Activated naive CD8-positive, alpha-beta T cell treated with anti-CD3 and anti-CD28 coated beads, Interleukin-2, amount 50 U/mL, for 24 hours (primary cell): Measurements from ENCODE around the gene FAM234B.

Experiments used
- ATAC-seq: fragments of 150-1000 bp; cut with Tn5 transposase; one replicate; pipeline ENCODE4 v1.10.0; 2021
- DNase-seq: peaks from one replicate; pipeline ENCODE4 v3.0.0; 2021
- H3K27ac Mint-ChIP-seq: one replicate; pipeline ENCODE4 v1.8.0; 2021; ENCODE audit warnings: mild to moderate bottlenecking, mixed read lengths
- H3K27me3 Mint-ChIP-seq: one replicate; pipeline ENCODE4 v1.8.0; 2021; ENCODE audit warnings: mixed read lengths
- H3K36me3 Mint-ChIP-seq: one replicate; pipeline ENCODE4 v1.8.0; 2021; ENCODE audit warnings: low read depth, mixed read lengths
- H3K4me1 Mint-ChIP-seq: one replicate; pipeline ENCODE4 v1.8.0; 2021; ENCODE audit warnings: mixed read lengths
- H3K4me3 Mint-ChIP-seq: one replicate; pipeline ENCODE4 v1.8.0; 2021; ENCODE audit warnings: mild to moderate bottlenecking, moderate library complexity, mixed read lengths
- H3K9me3 Mint-ChIP-seq: one replicate; pipeline ENCODE4 v1.8.0; 2021; ENCODE audit warnings: mixed read lengths

The FAM234B gene, protein sequence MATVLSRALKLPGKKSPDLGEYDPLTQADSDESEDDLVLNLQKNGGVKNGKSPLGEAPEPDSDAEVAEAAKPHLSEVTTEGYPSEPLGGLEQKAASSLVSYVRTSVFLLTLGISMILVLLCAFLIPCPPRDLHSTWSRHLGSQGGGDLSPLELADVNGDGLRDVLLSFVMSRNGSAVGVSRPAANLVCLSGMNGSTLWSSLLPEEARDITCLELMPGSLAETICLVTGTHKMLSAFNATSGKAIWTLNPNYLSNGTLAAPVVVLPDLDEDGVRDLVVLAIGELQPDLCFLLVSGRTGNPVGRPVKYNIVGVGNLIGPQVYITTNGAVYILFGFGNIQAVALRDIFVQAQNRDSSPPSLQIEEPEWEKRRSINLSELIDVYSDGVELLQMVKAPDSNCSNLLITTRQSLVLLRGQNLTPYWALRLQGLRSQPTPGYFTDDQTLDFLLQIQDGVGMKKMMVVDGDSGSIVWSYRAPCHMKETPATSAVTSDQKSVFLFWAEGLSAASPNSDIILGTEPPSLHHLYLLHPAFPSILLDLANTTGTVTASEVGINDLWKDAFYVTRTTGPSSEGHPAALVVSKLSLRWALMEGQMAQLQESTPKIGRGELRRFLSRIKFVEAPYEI

DNA sequence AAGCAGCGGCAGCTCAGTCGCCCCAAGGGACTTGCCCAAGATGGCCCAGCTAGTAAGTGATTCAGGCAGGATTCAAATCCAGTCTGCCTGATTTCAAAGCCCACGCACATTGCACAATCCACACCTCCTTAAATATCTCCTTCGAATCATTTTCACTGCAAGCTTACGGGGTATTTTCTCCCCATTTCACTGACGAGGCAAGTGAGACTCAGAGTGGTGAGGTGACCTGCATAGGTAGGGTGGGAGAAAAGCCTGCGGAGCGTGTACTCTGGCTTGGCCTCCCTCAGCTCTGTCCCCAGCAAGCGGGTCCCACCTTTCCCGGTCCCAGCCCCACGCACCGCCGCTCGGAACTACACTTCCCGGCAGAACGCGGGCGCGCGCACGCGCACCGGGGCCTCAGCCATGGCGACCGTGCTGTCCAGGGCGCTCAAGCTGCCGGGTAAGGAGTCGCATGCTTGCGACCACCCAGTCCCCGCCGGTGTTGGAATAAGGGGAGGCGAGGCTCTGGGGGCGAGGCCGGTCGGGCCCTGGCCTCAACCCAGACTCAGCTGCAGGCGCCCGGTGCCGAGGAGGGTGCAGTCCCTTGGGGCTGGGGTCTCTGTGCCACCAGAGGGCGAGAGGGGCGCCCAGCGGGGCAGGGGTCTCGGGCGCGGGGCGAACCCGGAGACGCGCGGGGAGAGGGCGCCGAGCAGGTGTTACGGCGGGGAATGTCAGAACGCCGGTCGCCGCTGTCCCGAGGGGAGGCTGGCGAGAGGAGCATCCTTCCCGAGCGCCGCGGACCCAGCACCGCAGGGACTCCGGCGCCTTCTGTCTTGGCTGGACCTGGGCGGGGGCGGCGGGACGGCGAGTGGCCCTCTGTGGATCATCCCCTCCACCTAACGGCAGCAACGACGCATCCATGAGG, at the start of gene FAM234B:
Gene FAM234B, plus strand, starts transcription at position 380 of the 904 bp plus-strand sequence. Its CDS starts 23 bp downstream, at position 403.
- Mint-ChIP-seq H3K9me3 (no peaks in the 10 kb centered on the region), H3K4me1 (peaks cover 18% of the 10 kb centered on the region), H3K36me3 (no peaks in the 10 kb centered on the region), H3K27ac (peak within 1 kb of the TSS; percentile 70), H3K4me3 (peak within 1 kb of the TSS; percentile 83), H3K27me3 (peaks cover 2% of the 10 kb centered on the region)
- DNase-seq (peak; percentile 85), ATAC-seq (peak; percentile 97)

DNA sequence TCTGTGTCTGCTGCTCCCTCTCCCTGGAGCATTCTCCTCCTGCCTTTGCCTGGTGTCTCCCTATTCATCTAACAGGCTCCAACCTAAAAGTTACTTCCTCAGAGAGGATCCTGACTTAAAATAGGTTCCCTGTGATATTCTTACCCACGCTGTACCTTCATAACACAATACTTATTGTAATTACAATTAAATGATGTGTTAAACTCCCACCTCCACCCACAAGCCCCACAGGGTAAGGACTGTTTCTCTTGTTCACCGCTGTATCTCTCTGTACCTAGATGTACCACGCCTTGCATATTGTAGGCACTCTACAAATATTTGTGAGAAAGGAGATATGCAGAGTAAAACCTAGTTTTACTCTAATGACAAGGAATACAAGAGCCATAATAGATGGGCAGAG, 49.1 kb upstream of the FAM234B start:
- H3K4me1 Mint-ChIP-seq = peaks cover 28% of the 10 kb centered on the region
- no peaks in the 10 kb centered on the region for H3K27me3 Mint-ChIP-seq
- no peaks in the 10 kb centered on the region for H3K9me3 Mint-ChIP-seq
- no peak overlapping the region for H3K27ac Mint-ChIP-seq
- peaks cover 3% of the 10 kb centered on the region for H3K36me3 Mint-ChIP-seq
- no peak for DNase-seq
- no peak for ATAC-seq
- H3K4me3 Mint-ChIP-seq = no peak overlapping the region

GRCh38 chr12:12996209-12996608, 48.0 kb upstream of the FAM234B start:
- Mint-ChIP-seq H3K27me3 (peaks cover 3% of the 10 kb centered on the region), H3K4me3 (no peak overlapping the region), H3K27ac (no peak overlapping the region), H3K4me1 (peaks cover 33% of the 10 kb centered on the region), H3K36me3 (peaks cover 3% of the 10 kb centered on the region), H3K9me3 (no peaks in the 10 kb centered on the region)
- no peak for DNase-seq
- no peak for ATAC-seq

DNA sequence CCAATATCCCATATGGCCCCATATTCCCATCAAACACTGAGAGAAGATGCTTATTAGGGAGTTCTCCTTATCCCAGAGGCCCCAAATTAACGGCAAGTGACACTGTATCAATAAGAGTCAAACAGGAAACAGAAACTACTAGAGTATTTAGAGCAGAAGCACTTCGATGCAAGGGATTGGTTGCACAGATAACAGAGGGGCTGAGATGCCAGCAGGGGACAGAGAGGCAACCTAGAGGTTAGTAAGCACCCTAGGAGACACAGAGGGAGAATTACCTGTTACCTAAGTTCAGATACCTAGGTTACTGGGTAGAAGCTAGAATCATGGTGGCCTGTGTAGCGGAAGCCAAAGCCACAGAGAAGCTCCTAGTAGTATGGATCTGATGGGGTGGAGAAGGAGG, 47.0 kb upstream of the FAM234B start:
- no peak overlapping the region for H3K27ac Mint-ChIP-seq
- H3K36me3 Mint-ChIP-seq = peaks cover 3% of the 10 kb centered on the region
- H3K4me3 Mint-ChIP-seq = no peak overlapping the region
- H3K4me1 Mint-ChIP-seq = peaks cover 38% of the 10 kb centered on the region
- ATAC-seq (no peak), DNase-seq (no peak)
- H3K27me3 Mint-ChIP-seq = peaks cover 8% of the 10 kb centered on the region
- no peaks in the 10 kb centered on the region for H3K9me3 Mint-ChIP-seq

DNA sequence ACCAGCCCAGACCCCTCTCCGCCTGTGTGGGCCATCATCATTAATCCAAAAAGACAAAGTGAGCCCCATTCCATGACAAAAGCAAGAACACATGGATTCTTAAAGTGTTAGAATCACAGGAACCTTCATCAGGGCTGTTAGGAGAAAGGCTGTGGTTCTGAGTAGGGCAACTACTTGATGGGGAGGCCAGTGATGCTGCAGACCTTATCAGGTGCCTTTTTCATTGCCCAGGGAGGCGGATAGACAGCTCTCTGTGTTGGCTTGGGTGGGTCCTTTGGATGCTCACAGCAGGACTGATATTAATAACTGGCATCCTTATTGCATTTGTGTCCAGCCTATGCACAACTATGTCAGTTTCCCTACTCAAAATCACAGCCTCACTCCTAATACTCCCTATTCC, 46.4 kb upstream of the FAM234B start:
- peaks cover 3% of the 10 kb centered on the region for H3K36me3 Mint-ChIP-seq
- no peaks in the 10 kb centered on the region for H3K9me3 Mint-ChIP-seq
- H3K27ac Mint-ChIP-seq = no peak overlapping the region
- ATAC-seq (no peak), DNase-seq (no peak)
- H3K4me3 Mint-ChIP-seq = no peak overlapping the region
- peaks cover 10% of the 10 kb centered on the region for H3K27me3 Mint-ChIP-seq
- H3K4me1 Mint-ChIP-seq = peaks cover 39% of the 10 kb centered on the region

DNA sequence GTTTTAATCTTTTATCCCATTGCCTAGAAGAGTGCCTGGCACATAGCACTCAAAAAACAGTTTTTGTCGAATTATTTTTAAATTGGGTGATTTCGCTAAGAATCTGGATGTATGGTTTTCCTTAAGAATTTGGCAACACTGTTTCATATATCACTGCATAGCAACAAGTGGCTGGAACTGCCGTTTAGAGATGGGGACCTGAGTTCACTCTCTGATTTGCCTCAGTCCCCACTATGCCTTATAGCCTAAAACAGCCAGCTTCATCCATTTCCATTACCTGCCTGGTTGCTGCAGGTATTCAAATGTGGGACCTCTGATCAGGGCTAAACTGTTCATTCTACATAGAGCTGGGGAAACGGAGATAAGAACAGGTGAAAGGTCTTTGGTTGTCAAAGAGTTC, 45.9 kb upstream of the FAM234B start:
- Mint-ChIP-seq H3K36me3 (peaks cover 3% of the 10 kb centered on the region), H3K4me3 (no peak overlapping the region), H3K4me1 (peaks cover 35% of the 10 kb centered on the region), H3K27me3 (peaks cover 13% of the 10 kb centered on the region), H3K27ac (no peak overlapping the region), H3K9me3 (no peaks in the 10 kb centered on the region)
- no peak for DNase-seq
- no peak for ATAC-seq

DNA sequence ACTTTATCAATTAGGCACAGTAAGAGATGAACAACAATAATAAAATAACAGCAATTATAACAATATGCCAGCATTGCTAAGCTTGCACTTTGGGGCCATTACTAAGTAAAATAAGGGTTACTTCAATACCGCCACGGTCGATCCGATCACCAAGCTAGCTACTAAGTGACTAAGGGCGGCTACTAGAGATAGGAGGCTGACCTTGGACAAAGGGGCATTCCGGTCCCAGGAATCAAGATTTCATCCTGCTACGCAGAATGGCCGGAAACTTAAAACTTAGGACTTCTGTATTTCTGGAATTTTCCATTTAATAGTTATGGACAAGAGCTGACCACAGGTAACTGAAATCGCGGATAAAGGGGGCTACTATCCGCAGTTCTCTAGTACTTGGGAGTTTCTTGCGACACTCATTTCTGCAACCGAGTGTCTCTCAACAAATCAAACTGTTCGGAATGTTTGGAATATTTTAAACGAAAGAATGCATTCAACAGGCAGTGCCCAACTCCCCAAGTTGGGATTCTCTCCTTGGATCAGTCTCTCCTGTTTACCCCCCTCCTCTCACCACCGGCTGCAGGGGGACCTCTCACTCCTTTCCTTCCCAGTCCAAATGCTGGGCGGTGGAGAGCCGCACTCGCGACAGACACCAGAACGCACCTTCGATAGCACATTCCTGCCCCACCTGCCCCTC, 44.8 kb upstream of the FAM234B start:
- peaks cover 32% of the 10 kb centered on the region for H3K4me1 Mint-ChIP-seq
- peak overlapping the region; percentile 86 for H3K4me3 Mint-ChIP-seq
- DNase-seq = no peak
- no peak overlapping the region for H3K27ac Mint-ChIP-seq
- H3K9me3 Mint-ChIP-seq = no peaks in the 10 kb centered on the region
- peaks cover 13% of the 10 kb centered on the region for H3K27me3 Mint-ChIP-seq
- no peaks in the 10 kb centered on the region for H3K36me3 Mint-ChIP-seq
- ATAC-seq = no peak

DNA sequence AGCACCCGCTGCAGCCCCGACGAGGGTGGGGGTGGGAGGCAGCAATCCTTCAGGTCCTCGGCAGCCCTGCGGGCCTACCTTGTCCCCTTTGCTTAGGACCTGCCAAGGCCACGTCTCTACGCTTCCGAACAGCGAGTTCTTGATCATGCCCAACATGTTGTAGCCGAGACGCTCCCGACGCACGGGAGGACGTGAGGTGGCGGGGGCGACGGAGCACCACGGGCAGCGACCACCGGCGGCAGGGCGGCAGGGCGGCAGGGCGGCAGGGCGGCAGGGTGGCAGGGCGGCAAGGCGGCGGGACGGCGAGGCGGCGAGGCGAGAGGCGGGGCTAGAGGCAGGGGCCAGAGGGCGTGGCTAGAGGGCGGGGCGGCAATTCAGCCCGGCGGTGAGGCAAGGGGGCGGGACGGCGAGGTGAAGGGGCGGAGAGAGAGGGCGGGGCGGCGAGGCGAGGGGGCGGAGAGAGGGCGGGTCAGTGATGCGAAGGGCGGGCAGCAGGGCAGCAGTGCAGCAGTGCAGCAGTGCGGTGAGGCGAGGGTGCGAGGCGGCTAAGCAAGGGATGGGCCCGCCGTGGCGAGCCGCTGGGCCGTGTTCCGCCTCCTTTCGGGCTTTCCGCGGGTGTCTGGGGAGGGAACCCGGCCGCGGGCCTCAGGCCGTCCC, 44.1 kb upstream of the FAM234B start, which contains the start of gene HEBP1:
Gene HEBP1, minus strand, starts transcription at position 307 of the 657 bp plus-strand sequence. Its CDS starts 151 bp downstream, at position 156.
- peaks cover 13% of the 10 kb centered on the region for H3K27me3 Mint-ChIP-seq
- DNase-seq (peak; percentile 98), ATAC-seq (peak; percentile 89)
- no peaks in the 10 kb centered on the region for H3K9me3 Mint-ChIP-seq
- no peaks in the 10 kb centered on the region for H3K36me3 Mint-ChIP-seq
- peak within 1 kb of the TSS; percentile 48 for H3K27ac Mint-ChIP-seq
- peaks cover 32% of the 10 kb centered on the region for H3K4me1 Mint-ChIP-seq
- peak within 1 kb of the TSS; percentile 86 for H3K4me3 Mint-ChIP-seq

DNA sequence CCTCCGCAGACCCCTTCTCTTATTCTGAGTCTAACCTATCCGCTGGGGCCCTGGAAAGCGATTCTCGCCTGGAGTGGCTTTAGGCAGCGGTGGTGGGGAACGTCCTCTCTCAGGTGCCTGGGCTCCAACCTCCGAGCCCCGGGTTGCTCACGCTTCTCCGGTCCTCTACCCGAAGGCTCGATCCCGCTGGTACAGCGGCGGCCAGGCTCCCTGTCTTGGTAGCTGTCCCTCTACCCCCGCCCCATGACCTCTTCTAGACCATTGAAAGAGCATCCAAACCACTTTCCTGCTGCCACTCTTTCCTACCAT, 43.6 kb upstream of the FAM234B start:
- no peak for DNase-seq
- peak; percentile 52 for ATAC-seq
- Mint-ChIP-seq H3K4me3 (peak overlapping the region; percentile 86), H3K9me3 (no peaks in the 10 kb centered on the region), H3K4me1 (peaks cover 32% of the 10 kb centered on the region), H3K27ac (peak overlapping the region; percentile 48), H3K36me3 (no peaks in the 10 kb centered on the region), H3K27me3 (peaks cover 13% of the 10 kb centered on the region)

- peak; percentile 35 for DNase-seq
- no peaks in the 10 kb centered on the region for H3K36me3 Mint-ChIP-seq
These were observed 43.0 kb upstream of the FAM234B start for GRCh38 chr12:13000925-13001774.

DNA sequence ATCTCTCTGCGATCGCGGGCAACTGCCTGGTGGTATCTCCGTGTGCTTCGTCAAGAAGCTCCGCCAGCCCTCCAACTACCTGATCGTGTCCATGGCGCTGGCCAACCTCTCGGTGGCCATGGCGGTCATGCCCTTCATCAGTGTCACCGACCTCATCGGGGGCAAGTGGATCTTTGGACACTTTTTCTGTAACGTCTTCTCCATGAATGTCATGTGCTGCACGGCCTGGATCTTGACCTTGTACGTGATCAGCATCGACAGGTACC, 42.5 kb upstream of the FAM234B start:
- peak overlapping the region; percentile 56 for H3K27ac Mint-ChIP-seq
- peak overlapping the region; percentile 76 for H3K4me3 Mint-ChIP-seq
- H3K27me3 Mint-ChIP-seq = peaks cover 13% of the 10 kb centered on the region
- no peak for DNase-seq
- H3K9me3 Mint-ChIP-seq = no peaks in the 10 kb centered on the region
- no peaks in the 10 kb centered on the region for H3K36me3 Mint-ChIP-seq
- peaks cover 32% of the 10 kb centered on the region for H3K4me1 Mint-ChIP-seq
- ATAC-seq = no peak

More at GRCh38 chr12:13000925-13001774, 43.0 kb upstream of the FAM234B start:
- ATAC-seq = peak; percentile 16
- H3K4me1 Mint-ChIP-seq = peaks cover 32% of the 10 kb centered on the region
- H3K27ac Mint-ChIP-seq = peak overlapping the region; percentile 48
- peak overlapping the region; percentile 86 for H3K4me3 Mint-ChIP-seq
- H3K9me3 Mint-ChIP-seq = no peaks in the 10 kb centered on the region
- peaks cover 13% of the 10 kb centered on the region for H3K27me3 Mint-ChIP-seq

DNA sequence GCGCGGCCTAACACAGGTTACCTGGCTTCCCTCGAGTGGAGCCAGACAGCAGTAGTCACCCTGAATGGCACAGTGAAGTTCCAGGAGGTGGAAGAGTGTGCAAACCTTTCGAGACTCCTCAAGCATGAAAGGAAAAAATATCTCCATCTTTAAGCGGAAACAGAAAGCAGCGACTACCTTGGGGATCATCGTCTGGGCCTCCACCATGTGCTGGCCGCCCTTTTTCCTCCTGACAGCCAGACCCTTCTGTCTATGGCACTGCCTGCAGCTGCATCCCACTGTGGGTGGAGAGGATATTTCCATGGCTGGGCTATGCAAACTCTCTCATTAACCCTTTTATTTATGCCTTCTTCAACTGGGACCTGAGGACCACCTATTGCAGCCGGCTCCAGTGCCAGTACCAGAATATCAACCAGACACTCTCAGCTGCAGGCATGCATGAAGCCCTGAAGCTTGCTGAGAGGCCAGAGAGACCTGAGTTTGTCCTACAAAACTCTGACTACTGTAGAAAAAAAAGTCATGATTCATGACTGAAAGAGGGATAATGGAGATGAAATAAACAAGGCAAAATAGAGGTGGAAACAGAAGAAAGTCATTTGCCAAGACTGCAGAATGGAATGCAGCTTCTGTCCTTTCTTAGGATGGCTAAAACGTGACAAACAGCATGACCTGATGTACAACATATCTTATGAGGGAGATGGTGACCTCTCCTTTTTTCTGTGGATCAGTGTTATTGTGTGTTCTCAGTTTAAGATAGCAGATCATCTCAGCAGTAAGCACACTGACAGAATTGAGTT, 41.7 kb upstream of the FAM234B start:
- ATAC-seq = no peak
- Mint-ChIP-seq H3K9me3 (no peaks in the 10 kb centered on the region), H3K36me3 (no peaks in the 10 kb centered on the region), H3K27ac (no peak overlapping the region), H3K27me3 (peaks cover 13% of the 10 kb centered on the region), H3K4me3 (peak overlapping the region; percentile 76), H3K4me1 (peaks cover 28% of the 10 kb centered on the region)
- DNase-seq = no peak
